HG03354 (cell line): ENCODE measurements around the gene RALGAPB.
"Not testable (repeated sequence)": the region's sequence is repeated elsewhere in the genome, so short reads cannot be mapped to it uniquely, and the experiment has no call there.

ENCODE experiments used
- ATAC-seq: cut with Tn5 transposase; IDR thresholded peaks from one replicate; pipeline ENCODE4 v1.9.1; 2021; ENCODE audit warnings: mild to moderate bottlenecking; ENCODE audit not compliant: unreplicated experiment, poor library complexity, severe bottlenecking

Gene RALGAPB

GRCh38 chr20:38579219-38579910, 106.7 kb downstream of the RALGAPB start:
- ATAC-seq = no peak

DNA sequence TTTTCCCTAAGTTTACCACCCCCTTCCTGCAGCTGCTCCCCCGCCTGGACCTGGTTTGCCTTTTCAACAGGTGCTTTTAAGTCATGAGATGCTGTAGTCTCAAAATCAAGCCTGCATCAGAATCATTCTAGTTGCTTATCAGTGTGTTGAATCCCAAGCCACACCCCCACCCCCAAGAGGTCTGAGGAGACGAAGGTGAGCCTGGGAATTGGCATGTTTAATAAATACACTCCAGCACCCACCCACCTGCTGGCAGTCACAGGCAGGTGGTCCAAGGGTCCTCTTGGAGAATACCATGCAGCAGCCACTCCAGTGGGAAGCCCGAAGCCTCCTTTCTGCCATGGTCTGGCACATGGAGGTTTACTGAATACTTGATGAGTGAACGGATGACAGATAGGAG, 107.3 kb downstream of the RALGAPB start:
- no peak for ATAC-seq

- ATAC-seq = no peak
Observed at GRCh38 chr20:38581013-38581412, 108.4 kb downstream of the RALGAPB start, which contains the start of gene ADIG. ADIG (plus strand) TSS chr20:38581197; CDS start chr20:38581251, 54 bp downstream.

DNA sequence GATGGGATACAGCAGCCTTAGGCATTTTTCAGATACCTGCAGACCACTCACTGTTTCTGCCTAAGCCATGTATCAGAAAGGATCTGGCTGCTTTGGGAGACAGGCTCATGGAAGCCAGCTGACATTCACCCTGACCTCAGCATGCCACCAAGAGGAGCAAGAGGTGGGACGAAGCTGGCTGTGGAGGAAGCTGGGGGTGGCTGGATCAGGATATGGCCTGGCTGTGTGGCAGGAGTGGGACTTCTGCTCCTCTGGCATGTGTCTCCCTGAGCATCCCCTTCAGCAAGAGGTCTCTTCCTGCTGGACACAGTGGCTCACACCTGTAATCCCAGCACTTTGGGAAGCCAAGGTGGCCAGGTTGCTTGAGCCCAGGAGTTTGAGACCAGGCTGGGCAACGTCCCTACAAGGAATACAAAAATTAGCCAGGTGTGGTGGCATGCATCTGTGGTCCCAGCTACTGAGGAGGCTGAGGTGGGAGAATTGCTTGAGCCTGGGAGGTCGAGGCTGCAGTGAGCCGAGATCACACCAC, 109.3 kb downstream of the RALGAPB start:
- ATAC-seq = no peak

DNA sequence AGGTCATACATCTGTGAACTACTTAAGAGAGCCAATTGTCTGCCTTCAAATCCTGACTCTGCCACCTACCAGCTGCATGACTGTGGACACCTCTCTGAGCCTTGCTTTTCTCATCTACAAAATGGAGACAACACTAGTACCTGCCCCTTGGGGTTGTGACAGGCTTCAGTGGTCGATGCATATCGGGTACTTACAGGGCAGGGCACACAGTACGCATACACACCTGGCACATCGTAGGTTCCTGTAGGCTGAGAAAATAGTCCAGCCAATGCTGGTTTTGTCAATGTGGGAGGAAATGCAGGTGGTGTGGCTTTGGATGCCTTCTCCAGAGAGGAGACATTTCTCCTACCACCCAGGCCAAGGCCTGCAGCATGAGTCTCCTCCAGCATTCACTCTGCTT, 110.7 kb downstream of the RALGAPB start:
- ATAC-seq = no peak

GRCh38 chr20:38584099-38584763, 111.6 kb downstream of the RALGAPB start:
- no peak for ATAC-seq

- no peak for ATAC-seq
Observed at GRCh38 chr20:38585404-38586180, 112.9 kb downstream of the RALGAPB start.

DNA sequence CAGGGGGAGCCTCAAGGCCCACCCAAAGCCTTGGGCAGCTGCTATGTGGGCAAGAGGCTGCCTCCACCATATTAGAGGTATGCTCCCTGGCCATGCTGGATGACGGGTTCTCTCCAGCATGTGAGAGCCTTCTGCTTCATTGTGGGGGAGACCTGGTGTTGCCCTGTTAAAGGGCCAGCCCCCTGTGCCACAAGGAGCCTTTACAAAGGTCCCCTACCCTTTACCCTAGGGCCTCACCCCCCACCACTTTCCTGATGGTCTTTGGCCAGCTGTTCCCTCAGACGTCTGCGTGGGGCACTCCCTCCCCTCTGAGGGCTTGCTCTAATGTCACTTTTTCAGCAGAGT, 113.5 kb downstream of the RALGAPB start:
- no peak for ATAC-seq

- ATAC-seq = no peak
Observed at GRCh38 chr20:38588303-38588702, 115.7 kb downstream of the RALGAPB start.

GRCh38 chr20:38589351-38589750, 116.7 kb downstream of the RALGAPB start:
- ATAC-seq = no peak

GRCh38 chr20:38589967-38590675, 117.5 kb downstream of the RALGAPB start:
- ATAC-seq = no peak

DNA sequence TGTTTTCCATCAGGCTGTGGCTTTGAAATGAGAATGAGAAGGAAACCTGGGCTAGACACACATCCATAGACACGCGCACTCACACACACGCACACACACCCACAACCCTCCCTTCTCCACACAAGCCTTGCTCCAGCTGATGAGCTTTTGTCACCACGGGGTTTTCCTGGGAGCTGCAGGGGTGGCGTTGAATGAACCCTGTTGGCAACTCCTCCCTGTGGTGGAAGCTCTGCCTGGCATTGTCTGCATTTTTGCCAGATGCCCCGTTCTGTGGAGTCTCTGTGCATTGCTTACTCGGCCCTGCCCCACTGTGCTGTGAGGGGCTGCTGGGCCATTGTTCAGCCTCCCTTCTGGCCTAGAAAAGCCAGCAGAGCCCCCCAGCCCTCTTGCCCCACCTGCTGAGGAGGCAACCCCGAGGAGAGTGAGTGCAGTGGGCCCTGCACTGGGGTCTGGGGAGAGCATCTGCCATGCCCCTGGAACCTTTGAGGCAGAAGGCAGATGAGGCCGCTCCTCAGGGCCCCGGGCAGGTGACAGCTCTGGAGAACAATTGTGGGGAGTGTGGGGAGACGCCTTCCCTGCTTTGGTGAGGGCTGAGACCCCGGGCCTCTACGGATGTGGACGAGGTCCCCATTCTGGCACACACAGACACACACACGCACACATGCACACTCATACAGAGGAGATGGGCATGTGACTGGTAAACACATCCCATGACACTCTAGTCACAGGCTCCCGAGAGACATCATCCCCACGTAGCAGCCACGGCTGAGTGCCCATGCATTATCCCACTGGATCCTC, 118.2 kb downstream of the RALGAPB start:
- ATAC-seq = no peak

GRCh38 chr20:38591474-38592410, 119.1 kb downstream of the RALGAPB start:
- no peak for ATAC-seq

DNA sequence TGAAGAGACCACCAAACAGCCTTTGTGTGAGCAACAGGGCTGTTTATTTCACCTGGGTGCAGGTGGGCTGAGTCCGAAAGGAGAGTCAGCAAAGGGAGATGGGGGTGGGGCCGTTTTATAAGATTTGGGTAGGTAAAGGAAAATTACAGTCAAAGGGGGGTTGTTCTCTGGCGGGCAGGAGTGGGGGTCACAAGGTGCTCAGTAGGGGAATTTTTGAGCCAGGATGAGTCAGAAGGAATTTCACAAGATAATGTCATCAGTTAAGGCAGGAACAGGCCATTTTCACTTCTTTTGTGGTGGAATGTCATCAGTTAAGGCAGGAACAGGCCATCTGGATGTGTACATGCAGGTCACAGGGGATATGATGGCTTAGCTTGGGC, 119.8 kb downstream of the RALGAPB start:
- not testable (repeated sequence) for ATAC-seq

DNA sequence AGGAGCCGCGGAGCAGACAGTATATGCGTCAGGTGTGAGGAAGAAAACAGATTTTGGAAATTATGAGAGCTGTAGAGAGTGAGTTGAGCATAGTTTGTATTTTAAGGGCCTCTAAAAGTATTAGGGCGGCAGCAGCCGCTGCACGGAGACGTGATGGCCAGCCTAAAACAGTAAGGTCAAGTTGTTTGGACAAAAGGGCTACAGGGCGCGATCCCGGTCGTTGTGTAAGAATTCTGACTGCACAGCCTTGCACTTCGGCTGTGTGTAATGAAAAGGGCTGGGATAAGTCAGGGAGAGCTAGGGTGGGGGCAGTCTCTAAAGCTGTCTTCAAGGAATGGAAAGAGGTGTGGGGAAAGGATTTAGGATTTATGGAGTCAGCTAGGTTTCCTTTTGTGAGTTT, 121.6 kb downstream of the RALGAPB start:
- ATAC-seq = not testable (repeated sequence)

DNA sequence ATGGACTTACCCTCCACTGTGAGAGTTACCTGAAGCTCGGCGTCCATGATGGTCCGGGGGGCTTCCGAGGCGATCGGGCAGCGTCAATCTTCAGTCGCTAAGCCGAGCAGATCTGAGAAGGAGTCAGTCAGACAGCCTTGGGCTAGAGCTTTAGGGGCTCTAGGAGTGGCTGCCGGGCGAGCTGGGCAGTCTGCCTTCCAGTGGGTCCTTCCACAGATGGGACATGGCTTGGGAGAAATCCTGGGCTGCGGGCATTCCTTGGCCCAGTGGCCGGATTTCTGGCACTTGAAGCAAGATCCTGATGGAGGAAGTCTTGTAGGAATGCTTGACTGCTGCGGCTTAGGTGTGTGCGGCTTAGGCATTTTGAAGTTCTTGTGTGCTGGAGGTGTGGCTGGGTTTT, 123.2 kb downstream of the RALGAPB start:
- not testable (repeated sequence) for ATAC-seq

DNA sequence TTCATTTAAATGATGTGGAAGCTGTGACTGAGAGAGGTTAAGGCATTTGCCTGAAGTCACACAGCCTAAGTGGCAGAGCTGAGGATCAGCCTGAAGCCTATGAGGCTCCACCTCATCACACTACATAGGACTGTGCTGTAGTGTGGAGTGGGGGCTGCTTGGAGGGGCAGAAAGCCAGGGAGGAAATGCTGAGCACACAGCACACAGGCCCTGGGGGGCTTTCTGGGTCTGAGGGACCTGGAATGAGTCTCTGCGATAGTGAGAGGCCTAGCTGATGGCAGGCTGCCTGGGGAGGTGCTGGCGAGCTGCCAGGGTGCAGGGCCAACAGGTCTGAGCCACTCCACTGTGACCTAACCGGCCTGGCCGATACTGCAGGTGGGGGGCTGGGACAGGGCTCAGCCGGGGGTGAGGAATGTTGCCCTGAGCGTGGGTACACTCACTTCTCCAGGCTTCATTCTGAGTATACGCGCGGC, 126.8 kb downstream of the RALGAPB start:
- no peak for ATAC-seq

- ATAC-seq = no peak
Observed at GRCh38 chr20:38600057-38600456, 127.4 kb downstream of the RALGAPB start.
